HFFc6 (cell line): ENCODE results near the gene WTIP. TPM values are rescaled to one million over a fixed set of nuclear protein-coding genes. Genes with fewer than 3 reads are reported as not detected.

ENCODE experiments used
- DNase-seq: peaks from one replicate; pipeline ENCODE4 v3.0.0-alpha.2; 2018
- H3K27ac Mint-ChIP-seq: 2 replicates; pipeline ENCODE4 v1.8.0; 2020; ENCODE audit warnings: mild to moderate bottlenecking, mixed read lengths
- H3K27me3 Mint-ChIP-seq: 2 replicates; pipeline ENCODE4 v1.8.0; 2021; ENCODE audit warnings: mild to moderate bottlenecking, moderate library complexity, mixed read lengths; ENCODE audit not compliant: insufficient read depth
- H3K36me3 Mint-ChIP-seq: 2 replicates; pipeline ENCODE4 v1.8.0; 2021; ENCODE audit warnings: low read depth, mixed read lengths
- H3K4me1 Mint-ChIP-seq: 2 replicates; pipeline ENCODE4 v1.8.0; 2020; ENCODE audit warnings: low read depth, mixed read lengths
- H3K4me3 Mint-ChIP-seq: 2 replicates; pipeline ENCODE4 v1.8.0; 2020; ENCODE audit warnings: mild to moderate bottlenecking, moderate library complexity, mixed read lengths
- H3K9me3 Mint-ChIP-seq: 2 replicates; pipeline ENCODE4 v1.8.0; 2020; ENCODE audit warnings: mild to moderate bottlenecking, mixed read lengths
- total RNA-seq, 6 experiments: library from RNA; stranded (reverse); fragmentation: NEBNext Ultra II Directional; extraction: Animal tissue kit (Norgen Biotek cat#: 25700); gene quantifications; 2 replicates in 1 of 6; 3 replicates in 5 of 6; pipeline ENCODE4 v1.2.3, GENCODE V29; 2021
- TF ChIP-seq, protein P1 (sequence below): fragments of 200-600 bp; sonication (generic); IDR thresholded peaks from 2 replicates; pipeline ENCODE4 v1.5.0; 2021; ENCODE audit warnings: antibody characterized with exemption, mild to moderate bottlenecking

Gene WTIP
- total RNA-seq, 6 experiments from 2014 or later = 27.8 to 35.1 (median 29.4) TPM

DNA sequence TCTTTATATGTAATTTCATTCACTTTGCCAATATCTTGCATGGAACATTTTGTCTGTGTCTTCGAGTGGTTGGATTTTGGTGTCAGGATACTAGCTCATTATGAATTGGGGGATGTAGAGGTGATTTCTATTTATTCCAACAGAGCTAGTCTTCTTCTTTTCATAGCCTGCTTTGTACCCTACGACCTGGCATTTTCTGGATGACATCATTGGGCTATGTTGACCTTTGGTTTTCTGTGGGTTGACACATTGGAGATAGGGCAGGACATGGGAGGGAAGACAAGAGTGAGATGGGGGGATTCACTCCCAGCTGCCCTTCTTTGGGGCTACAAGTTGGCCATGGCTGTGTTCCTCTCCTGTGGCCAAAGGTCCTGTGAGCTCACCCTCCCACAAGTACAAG, 38.0 kb downstream of the WTIP start:
- TF ChIP-seq, protein P1, sequence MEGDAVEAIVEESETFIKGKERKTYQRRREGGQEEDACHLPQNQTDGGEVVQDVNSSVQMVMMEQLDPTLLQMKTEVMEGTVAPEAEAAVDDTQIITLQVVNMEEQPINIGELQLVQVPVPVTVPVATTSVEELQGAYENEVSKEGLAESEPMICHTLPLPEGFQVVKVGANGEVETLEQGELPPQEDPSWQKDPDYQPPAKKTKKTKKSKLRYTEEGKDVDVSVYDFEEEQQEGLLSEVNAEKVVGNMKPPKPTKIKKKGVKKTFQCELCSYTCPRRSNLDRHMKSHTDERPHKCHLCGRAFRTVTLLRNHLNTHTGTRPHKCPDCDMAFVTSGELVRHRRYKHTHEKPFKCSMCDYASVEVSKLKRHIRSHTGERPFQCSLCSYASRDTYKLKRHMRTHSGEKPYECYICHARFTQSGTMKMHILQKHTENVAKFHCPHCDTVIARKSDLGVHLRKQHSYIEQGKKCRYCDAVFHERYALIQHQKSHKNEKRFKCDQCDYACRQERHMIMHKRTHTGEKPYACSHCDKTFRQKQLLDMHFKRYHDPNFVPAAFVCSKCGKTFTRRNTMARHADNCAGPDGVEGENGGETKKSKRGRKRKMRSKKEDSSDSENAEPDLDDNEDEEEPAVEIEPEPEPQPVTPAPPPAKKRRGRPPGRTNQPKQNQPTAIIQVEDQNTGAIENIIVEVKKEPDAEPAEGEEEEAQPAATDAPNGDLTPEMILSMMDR = no peak
- no peaks in the 10 kb centered on the region for H3K36me3 Mint-ChIP-seq
- H3K9me3 Mint-ChIP-seq = no peaks in the 10 kb centered on the region
- no peaks in the 10 kb centered on the region for H3K4me1 Mint-ChIP-seq
- no peaks in the 10 kb centered on the region; the same call in none of the 2 replicates for H3K27me3 Mint-ChIP-seq
- no peak for DNase-seq
- no peak overlapping the region for H3K4me3 Mint-ChIP-seq
- H3K27ac Mint-ChIP-seq = no peak overlapping the region

DNA sequence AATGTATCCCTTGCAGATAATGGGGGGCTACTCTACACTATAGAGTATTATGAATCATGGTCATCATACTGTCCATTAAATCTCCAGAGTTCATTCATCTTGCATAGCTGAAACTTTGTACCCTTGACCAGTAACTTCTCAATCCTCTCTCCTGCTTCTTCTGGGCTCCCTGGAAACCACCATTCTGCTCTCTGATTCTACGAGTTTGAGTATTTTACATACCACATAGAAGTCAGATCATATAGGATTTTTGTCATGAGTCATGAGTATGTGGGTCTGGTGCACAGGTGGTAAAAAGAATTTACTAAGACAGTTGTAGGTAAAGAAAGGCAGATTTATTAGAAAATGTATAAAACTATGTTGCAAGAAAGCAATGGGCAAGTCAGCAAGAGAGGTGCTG, 41.9 kb downstream of the WTIP start:
- no peak for DNase-seq
- Mint-ChIP-seq H3K4me3 (no peak overlapping the region), H3K27me3 (no peaks in the 10 kb centered on the region; the same call in none of the 2 replicates), H3K27ac (no peak overlapping the region), H3K9me3 (no peaks in the 10 kb centered on the region), H3K4me1 (no peaks in the 10 kb centered on the region), H3K36me3 (no peaks in the 10 kb centered on the region)
- TF ChIP-seq, protein P1 = no peak

DNA sequence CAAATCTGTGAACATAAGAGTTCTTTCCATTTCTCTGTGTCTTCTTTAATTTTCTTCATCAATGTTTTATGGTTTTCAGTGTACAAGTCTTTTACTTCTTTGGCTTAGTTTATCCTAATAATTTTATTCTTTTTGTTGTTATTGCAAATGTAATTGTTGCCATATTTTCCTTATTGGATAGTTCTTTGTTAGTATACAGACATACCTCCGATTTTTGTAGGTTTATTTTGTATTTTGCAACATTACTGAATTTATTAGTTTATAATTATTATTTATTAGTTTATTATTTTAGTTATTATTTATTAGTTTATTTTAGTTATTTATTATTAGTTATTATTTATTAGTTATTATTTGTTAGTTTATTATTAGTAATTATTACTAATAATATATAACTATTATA, 43.4 kb downstream of the WTIP start:
- H3K27ac Mint-ChIP-seq = no peak overlapping the region
- peaks cover 4% of the 10 kb centered on the region for H3K27me3 Mint-ChIP-seq
- TF ChIP-seq, protein P1 = no peak
- no peak for DNase-seq
- no peaks in the 10 kb centered on the region for H3K9me3 Mint-ChIP-seq
- H3K36me3 Mint-ChIP-seq = no peaks in the 10 kb centered on the region
- no peak overlapping the region for H3K4me3 Mint-ChIP-seq
- no peaks in the 10 kb centered on the region for H3K4me1 Mint-ChIP-seq

DNA sequence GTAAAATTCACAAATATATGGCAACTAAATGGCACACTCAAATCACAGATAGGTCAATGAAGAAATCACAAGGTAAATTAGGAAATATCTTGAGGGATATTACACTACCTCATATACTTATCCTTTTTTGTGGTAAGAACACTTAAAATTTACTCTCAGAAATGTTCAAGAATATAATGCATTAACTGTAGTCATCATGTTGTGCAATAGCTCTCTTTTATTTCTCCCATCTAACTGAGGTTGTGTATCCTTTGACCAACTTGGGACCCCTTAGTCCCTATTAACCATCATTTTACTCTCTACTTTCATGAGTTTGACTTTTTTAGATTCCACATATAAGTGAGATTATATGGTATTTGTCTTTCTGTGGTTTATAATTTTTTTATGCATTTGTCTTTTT, 52.6 kb downstream of the WTIP start:
- H3K4me3 Mint-ChIP-seq = no peak overlapping the region
- H3K4me1 Mint-ChIP-seq = no peaks in the 10 kb centered on the region
- no peak overlapping the region for H3K27ac Mint-ChIP-seq
- TF ChIP-seq, protein P1 = no peak
- DNase-seq = no peak
- no peaks in the 10 kb centered on the region for H3K36me3 Mint-ChIP-seq
- no peaks in the 10 kb centered on the region for H3K9me3 Mint-ChIP-seq
- peaks cover 8% of the 10 kb centered on the region; the same call in 1 of the 2 replicates for H3K27me3 Mint-ChIP-seq

DNA sequence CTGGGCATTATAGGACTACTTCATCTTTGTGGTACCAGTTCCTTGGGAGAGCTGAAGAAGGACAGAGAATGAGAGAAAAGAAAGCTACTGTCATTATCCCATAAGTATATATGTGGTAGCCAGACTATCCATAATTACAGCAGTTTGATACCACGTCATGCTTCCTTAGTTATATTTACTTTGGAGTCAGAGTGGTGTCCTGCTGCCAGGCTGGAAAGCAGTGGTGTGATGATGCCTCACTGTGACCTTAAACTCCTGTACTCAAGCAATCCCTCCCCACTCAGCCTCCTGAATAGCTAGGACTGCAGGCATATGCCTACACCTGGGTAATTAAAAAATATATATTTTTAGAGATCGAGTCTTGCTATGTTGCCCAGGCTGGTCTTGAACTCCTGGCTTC, 57.8 kb downstream of the WTIP start:
- 0 out of 2 replicates have a peak, but pooled peaks cover 5% of the 10 kb centered on the region for H3K36me3 Mint-ChIP-seq
- DNase-seq = no peak
- H3K27ac Mint-ChIP-seq = no peak overlapping the region
- no peak overlapping the region for H3K4me3 Mint-ChIP-seq
- H3K9me3 Mint-ChIP-seq = peaks cover 36% of the 10 kb centered on the region
- H3K4me1 Mint-ChIP-seq = no peaks in the 10 kb centered on the region
- TF ChIP-seq, protein P1 = no peak
- no peaks in the 10 kb centered on the region; the same call in none of the 2 replicates for H3K27me3 Mint-ChIP-seq
